OCI-LY7 (cell line): Measurements from ENCODE around the gene ARAP1. TPM values are rescaled to one million over a fixed set of nuclear protein-coding genes. Genes with fewer than 3 reads are reported as not detected.

Source experiments
- BruUV-seq: library from RNA; stranded (reverse); fragments of 400-500 nt; replicated peaks from 2 replicates; lab custom pipeline; 2021; lab: Mats Ljungman, UMichigan
- CTCF ChIA-PET: fragments of 300-600 bp; sonication (Branson Sonifier 250); formaldehyde crosslinking; loops from one replicate; lab custom pipeline; 2022; ENCODE audit warnings: antibody characterized with exemption; ENCODE audit not compliant: unreplicated experiment; lab: Charles Lee
- POLR2A ChIA-PET: fragments of 300-600 bp; sonication (Branson Sonifier 250); formaldehyde crosslinking; loops from one replicate; lab custom pipeline; 2022; ENCODE audit warnings: antibody characterized with exemption; lab: Charles Lee
- DNase-seq: peaks from one replicate; pipeline ENCODE4 v3.0.0-alpha.2; 2015; ENCODE audit warnings: low spot score
- H2AFZ ChIP-seq: fragments of 200-600 bp; sonication (generic), shearing (Covaris generic); 2 replicates; pipeline ENCODE4 v1.6.1; 2014; ENCODE audit warnings: mild to moderate bottlenecking, antibody characterized with exemption, low read length, moderate library complexity
- H3K27ac ChIP-seq: fragments of 200-600 bp; sonication (generic); 2 replicates; pipeline ENCODE4 v1.5.1; 2014; ENCODE audit warnings: mixed run types, low read depth, mild to moderate bottlenecking, moderate library complexity, low read length, inconsistent platforms; ENCODE audit not compliant: poor library complexity, severe bottlenecking
- H3K36me3 ChIP-seq: fragments of 200-600 bp; sonication (generic); 2 replicates; pipeline ENCODE4 v1.6.1; 2014; ENCODE audit warnings: mild to moderate bottlenecking, antibody characterized with exemption, low read length, moderate library complexity, mixed read lengths; ENCODE audit not compliant: insufficient read depth
- H3K4me1 ChIP-seq: fragments of 200-600 bp; sonication (generic); 2 replicates; pipeline ENCODE4 v1.5.1; 2014; ENCODE audit warnings: mild to moderate bottlenecking, low read length; ENCODE audit not compliant: insufficient read depth, poor library complexity, severe bottlenecking
- H3K4me2 ChIP-seq: fragments of 200-600 bp; sonication (generic); 2 replicates; pipeline ENCODE4 v1.6.1; 2014; ENCODE audit warnings: mild to moderate bottlenecking, low read length
- H3K4me3 ChIP-seq: fragments of 200-600 bp; sonication (generic); 2 replicates; pipeline ENCODE4 v1.5.1; 2014; ENCODE audit warnings: mild to moderate bottlenecking, low read depth, low read length; ENCODE audit not compliant: poor library complexity, severe bottlenecking
- H3K79me2 ChIP-seq: fragments of 200-600 bp; sonication (generic); 2 replicates; pipeline ENCODE4 v1.6.1; 2016; ENCODE audit warnings: low read depth, mild to moderate bottlenecking, low read length, moderate library complexity, mixed read lengths; ENCODE audit not compliant: insufficient read depth
- H3K9me2 ChIP-seq: fragments of 200-600 bp; sonication (generic); 2 replicates; pipeline ENCODE4 v1.6.1; 2016; ENCODE audit warnings: mild to moderate bottlenecking, low read length, mixed read lengths; ENCODE audit not compliant: insufficient read depth
- H3K9me3 ChIP-seq: fragments of 200-600 bp; sonication (generic); 2 replicates; pipeline ENCODE4 v1.6.1; 2014; ENCODE audit warnings: mild to moderate bottlenecking, mixed run types, low read length, mixed read lengths
- H4K20me1 ChIP-seq: fragments of 200-600 bp; sonication (generic); 2 replicates; pipeline ENCODE4 v1.6.1; 2014; ENCODE audit warnings: mild to moderate bottlenecking, antibody characterized with exemption, low read length, moderate library complexity, mixed read lengths; ENCODE audit not compliant: insufficient read depth
- EZH2phosphoT487 ChIP-seq: fragments of 200-600 bp; sonication (generic); IDR thresholded peaks from 2 replicates; pipeline ENCODE4 v1.6.1; 2018; ENCODE audit warnings: low read depth, borderline replicate concordance, mild to moderate bottlenecking, mixed run types, antibody characterized with exemption, low read length, moderate library complexity, mixed read lengths
- intact Hi-C: fragments of 100-400 bp; cut with micrococcal nuclease; formaldehyde crosslinking; loops from one replicate; pipeline ENCODE4 v1.10.0; 2022; ENCODE audit not compliant: unreplicated experiment
- total RNA-seq, 2 experiments: library from RNA; depleted of rRNA in 1 of 2; stranded (reverse); fragments of >200 nt in 1 of 2; shearing (Covaris generic) in 1 of 2; gene quantifications; 2 replicates each; pipeline ENCODE4 v1.2.3, GENCODE V29; 2014 to 2022
- TF ChIP-seq, protein P1 (sequence below): fragments of 200-600 bp; sonication (generic); conservative IDR thresholded peaks from 2 replicates; pipeline ENCODE4 v1.5.1; 2014; ENCODE audit warnings: mild to moderate bottlenecking, antibody characterized with exemption, low read length, moderate library complexity, mixed read lengths

The ARAP1 gene
- total RNA-seq, 2 experiments from 2014 or later, result 65.6 to 106 TPM

DNA sequence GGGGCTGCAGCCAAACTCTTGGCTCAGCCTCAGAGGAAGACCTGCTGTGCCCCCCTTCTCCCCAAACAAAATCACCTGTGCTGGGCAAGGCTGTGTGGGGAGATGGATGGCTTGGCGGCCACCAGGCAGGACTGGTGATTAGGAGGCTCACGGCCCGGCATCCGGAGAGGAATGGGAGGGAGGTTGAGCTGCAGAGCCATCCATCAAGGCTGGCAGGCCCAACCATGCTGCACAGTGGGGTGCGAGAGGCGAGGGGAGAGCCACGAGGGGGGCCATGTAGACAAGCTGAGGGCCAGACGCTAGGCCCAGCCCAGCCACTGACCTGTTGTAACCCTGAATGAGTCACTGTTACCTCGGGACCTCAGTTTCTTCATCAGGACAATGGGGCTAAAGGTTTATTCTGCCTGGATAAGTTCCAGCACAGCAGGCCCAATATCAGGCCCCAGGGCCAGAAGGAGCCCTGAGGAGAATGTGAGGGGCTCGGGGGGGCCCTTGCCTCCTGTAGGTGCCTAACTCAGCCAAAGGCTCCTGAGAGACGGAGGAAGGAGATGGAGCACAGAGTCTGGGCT lies 96.2 kb downstream of the ARAP1 start:
- Histone ChIP-seq H2AFZ (no peak overlapping the region), H3K36me3 (no peaks in the 10 kb centered on the region), H4K20me1 (no peaks in the 10 kb centered on the region), H3K9me3 (no peaks in the 10 kb centered on the region), H3K4me1 (no peaks in the 10 kb centered on the region), H3K4me3 (no peak overlapping the region), H3K4me2 (no peak overlapping the region), H3K27ac (no peak overlapping the region), H3K9me2 (no peaks in the 10 kb centered on the region), H3K79me2 (no peaks in the 10 kb centered on the region)
- TF ChIP-seq EZH2phosphoT487, result no peak
- TF ChIP-seq, protein P1, sequence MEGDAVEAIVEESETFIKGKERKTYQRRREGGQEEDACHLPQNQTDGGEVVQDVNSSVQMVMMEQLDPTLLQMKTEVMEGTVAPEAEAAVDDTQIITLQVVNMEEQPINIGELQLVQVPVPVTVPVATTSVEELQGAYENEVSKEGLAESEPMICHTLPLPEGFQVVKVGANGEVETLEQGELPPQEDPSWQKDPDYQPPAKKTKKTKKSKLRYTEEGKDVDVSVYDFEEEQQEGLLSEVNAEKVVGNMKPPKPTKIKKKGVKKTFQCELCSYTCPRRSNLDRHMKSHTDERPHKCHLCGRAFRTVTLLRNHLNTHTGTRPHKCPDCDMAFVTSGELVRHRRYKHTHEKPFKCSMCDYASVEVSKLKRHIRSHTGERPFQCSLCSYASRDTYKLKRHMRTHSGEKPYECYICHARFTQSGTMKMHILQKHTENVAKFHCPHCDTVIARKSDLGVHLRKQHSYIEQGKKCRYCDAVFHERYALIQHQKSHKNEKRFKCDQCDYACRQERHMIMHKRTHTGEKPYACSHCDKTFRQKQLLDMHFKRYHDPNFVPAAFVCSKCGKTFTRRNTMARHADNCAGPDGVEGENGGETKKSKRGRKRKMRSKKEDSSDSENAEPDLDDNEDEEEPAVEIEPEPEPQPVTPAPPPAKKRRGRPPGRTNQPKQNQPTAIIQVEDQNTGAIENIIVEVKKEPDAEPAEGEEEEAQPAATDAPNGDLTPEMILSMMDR, result no peak
- DNase-seq, result no peak
- POLR2A ChIA-PET, result no interaction called here
- CTCF ChIA-PET, result no interaction called here
- intact Hi-C loops, result no loop called here
- no TSS peak for BruUV-seq

DNA sequence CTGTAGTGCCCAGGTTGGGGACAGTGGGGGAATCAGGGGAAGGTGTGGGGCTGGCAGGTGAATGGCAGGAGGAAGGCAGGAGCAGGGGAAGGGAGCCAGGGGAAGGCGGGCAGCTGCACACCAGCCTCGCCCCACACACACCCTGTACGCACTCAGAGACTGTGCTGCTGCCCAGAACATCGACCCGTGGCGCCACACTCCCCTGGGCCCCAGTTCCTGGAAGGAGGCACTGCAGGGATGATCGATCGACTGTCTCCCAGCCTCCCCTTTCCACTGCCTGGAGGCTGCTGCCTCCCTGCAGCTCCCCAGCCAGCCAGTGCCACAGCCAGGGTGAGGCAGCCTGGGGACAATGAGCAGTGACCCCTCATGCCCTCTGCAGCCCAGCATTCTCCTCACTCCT lies 97.2 kb downstream of the ARAP1 start:
- no peak overlapping the region for H3K27ac ChIP-seq
- intact Hi-C loops, result no loop called here
- H3K36me3 ChIP-seq, result no peaks in the 10 kb centered on the region
- H2AFZ ChIP-seq, result no peak overlapping the region
- TF ChIP-seq, protein P1, result no peak
- no peak for TF ChIP-seq EZH2phosphoT487
- ChIA-PET POLR2A (no interaction called here), CTCF (interaction anchor here (0.5 kb wide), 1 partner anchor 81 kb away, joined by 4 read pairs; no protein-coding TSS in a partner anchor)
- no peaks in the 10 kb centered on the region for H3K4me1 ChIP-seq
- no peak for DNase-seq
- no peaks in the 10 kb centered on the region for H3K79me2 ChIP-seq
- H3K9me2 ChIP-seq, result no peaks in the 10 kb centered on the region
- H3K4me2 ChIP-seq, result no peak overlapping the region
- H3K9me3 ChIP-seq, result no peaks in the 10 kb centered on the region
- no peak overlapping the region for H3K4me3 ChIP-seq
- no peaks in the 10 kb centered on the region for H4K20me1 ChIP-seq
- no TSS peak for BruUV-seq

DNA sequence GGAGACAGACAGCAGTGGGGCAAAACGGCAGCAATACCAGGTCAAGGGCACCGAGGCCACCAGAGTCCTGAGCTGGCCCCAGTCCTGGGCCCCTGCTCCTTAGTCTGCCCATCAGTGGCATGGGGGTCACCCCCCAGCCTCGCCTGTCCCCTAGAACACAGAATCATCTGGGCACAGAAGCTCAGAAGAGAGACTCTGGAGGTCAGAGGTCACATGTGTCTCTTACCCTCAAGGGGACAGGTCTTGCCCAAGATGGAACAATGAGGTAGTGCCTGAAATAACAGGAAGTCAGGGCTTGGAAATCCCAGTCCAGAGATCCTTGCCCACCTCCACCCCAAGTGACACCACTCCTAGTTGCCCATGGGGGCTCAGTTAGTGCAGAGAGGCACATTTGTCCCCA lies 98.6 kb downstream of the ARAP1 start:
- Histone ChIP-seq H3K79me2 (no peaks in the 10 kb centered on the region), H2AFZ (no peak overlapping the region), H3K4me2 (no peak overlapping the region), H4K20me1 (no peaks in the 10 kb centered on the region), H3K4me1 (no peaks in the 10 kb centered on the region), H3K27ac (no peak overlapping the region), H3K9me3 (no peaks in the 10 kb centered on the region), H3K4me3 (no peak overlapping the region), H3K9me2 (no peaks in the 10 kb centered on the region), H3K36me3 (no peaks in the 10 kb centered on the region)
- BruUV-seq, result no TSS peak
- TF ChIP-seq, protein P1, result no peak
- no peak for TF ChIP-seq EZH2phosphoT487
- POLR2A ChIA-PET, result no interaction called here
- no peak for DNase-seq
- intact Hi-C loops, result no loop called here
- CTCF ChIA-PET, result no interaction called here
